C4-2B (cell line): ENCODE data around the gene TBC1D10A.

Experiments
- CTCF ChIP-seq: fragments of 450-650 bp; conservative IDR thresholded peaks from 2 replicates; pipeline ENCODE4 v1.5.1; 2017; ENCODE audit warnings: mild to moderate bottlenecking
- ZFX ChIP-seq: fragments of 450-650 bp; IDR thresholded peaks from 2 replicates; pipeline ENCODE4 v1.6.1; 2017

DNA sequence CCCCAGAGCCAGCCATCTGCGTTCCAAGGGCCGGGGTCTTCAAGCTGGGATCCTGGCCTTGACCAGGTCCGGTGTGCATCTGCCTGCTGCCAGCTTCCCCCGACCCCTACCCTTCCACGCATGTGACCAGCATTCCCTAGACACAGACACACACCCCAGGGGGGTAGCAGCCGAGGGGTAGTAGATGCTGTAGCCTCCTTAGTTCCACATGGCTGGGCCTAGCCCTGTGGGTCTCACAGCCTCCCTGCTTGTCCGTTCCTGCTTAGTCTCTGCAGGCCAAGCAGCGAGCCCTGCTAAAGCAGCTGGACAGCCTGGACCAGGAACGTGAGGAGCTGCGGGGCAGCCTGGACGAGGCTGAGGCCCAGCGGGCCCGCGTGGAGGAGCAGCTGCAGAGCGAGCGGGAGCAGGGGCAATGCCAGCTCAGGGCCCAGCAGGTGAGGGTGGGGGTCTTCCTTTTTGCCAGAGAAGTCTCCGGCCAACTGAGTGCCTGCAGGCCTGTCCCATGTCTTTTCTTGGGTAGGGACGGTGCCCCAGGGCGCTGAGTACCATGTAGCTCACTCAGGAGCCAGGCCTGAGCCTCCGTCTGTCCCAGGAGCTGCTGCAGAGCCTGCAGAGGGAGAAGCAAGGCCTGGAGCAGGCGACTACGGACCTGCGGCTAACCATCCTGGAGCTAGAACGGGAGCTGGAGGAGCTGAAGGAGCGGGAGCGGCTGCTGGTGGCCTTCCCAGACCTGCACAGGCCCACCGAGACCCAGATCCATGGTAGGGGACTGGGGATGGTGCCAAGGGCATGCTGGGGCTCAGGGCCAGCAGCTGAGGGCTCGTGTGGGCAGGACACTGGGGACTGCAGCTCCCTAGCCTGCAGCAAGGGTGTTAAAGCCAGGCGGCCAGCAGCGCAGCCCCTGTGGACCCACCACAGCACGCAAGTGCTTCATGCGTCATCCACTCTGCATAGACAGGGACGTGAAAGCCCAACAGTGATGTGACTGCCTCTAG lies 46.9 kb upstream of the TBC1D10A start:
- TF ChIP-seq CTCF (no peak), ZFX (no peak)
